ENCODE results near the gene LMO2.
"Not testable (repeated sequence)": the region's sequence is repeated elsewhere in the genome, so short reads cannot be mapped to it uniquely, and the experiment has no call there.

LMO2 gene

DNA sequence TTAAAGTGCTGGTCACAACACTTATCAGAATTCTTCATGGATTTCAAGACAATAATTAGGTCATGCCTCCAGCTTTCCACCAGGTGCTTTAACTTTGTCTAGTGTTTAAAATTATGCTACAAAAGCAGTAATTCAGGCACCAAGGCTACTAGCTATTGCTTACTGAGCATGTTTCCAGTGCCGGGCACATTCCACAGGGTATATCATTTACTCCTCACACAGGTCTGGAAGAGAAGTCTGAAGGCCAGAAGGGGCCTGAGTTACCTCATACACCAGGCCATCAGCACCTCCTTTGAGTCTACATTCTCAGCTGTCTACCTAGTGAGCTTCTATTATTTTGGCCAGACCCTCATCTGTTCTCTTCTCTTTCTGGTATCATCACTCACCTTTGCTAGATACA is 41.7 kb upstream of the LMO2 start:
- Histone ChIP-seq H3K9ac (ENCODE audit: low read length) (no peak overlapping the region), H3K9me2 (replicated peaks; ENCODE audit: insufficient read depth, low read length) (no peaks in the 10 kb centered on the region), H3K9me3 (replicated peaks; ENCODE audit: insufficient read depth, low read length) (no peaks in the 10 kb centered on the region), H3K4me3 (ENCODE audit: low read length) (no peak overlapping the region), H3K4me2 (ENCODE audit: low read depth, low read length) (no peak overlapping the region), H3F3A (ENCODE audit: insufficient read depth, low read length) (no peaks in the 10 kb centered on the region), H4K20me1 (ENCODE audit: insufficient read depth, low read length) (no peaks in the 10 kb centered on the region), H3K27ac (ENCODE audit: low read length) (no peak overlapping the region), H3K27me3 (replicated peaks; ENCODE audit: insufficient read depth, low read length) (no peaks in the 10 kb centered on the region), H3K4me1 (ENCODE audit: low read length) (no peaks in the 10 kb centered on the region), H3K79me2 (ENCODE audit: low read length) (no peaks in the 10 kb centered on the region), H2AFZ (ENCODE audit: low read length) (no peak overlapping the region), H3K36me3 (replicated peaks; ENCODE audit: insufficient read depth, low read length) (no peaks in the 10 kb centered on the region)
- no peak for DNase-seq
- TF ChIP-seq EZH2phosphoT487 (IDR thresholded peaks at IDR 0.05; ENCODE audit: low read length) = no peak
- TF ChIP-seq, protein P1, sequence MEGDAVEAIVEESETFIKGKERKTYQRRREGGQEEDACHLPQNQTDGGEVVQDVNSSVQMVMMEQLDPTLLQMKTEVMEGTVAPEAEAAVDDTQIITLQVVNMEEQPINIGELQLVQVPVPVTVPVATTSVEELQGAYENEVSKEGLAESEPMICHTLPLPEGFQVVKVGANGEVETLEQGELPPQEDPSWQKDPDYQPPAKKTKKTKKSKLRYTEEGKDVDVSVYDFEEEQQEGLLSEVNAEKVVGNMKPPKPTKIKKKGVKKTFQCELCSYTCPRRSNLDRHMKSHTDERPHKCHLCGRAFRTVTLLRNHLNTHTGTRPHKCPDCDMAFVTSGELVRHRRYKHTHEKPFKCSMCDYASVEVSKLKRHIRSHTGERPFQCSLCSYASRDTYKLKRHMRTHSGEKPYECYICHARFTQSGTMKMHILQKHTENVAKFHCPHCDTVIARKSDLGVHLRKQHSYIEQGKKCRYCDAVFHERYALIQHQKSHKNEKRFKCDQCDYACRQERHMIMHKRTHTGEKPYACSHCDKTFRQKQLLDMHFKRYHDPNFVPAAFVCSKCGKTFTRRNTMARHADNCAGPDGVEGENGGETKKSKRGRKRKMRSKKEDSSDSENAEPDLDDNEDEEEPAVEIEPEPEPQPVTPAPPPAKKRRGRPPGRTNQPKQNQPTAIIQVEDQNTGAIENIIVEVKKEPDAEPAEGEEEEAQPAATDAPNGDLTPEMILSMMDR (IDR thresholded peaks at IDR 0.05; ENCODE audit: low read length) = no peak
- TF ChIP-seq EZH2 (optimal IDR thresholded peaks at IDR 0.05; ENCODE audit: low read depth, low read length) = no peak

DNA sequence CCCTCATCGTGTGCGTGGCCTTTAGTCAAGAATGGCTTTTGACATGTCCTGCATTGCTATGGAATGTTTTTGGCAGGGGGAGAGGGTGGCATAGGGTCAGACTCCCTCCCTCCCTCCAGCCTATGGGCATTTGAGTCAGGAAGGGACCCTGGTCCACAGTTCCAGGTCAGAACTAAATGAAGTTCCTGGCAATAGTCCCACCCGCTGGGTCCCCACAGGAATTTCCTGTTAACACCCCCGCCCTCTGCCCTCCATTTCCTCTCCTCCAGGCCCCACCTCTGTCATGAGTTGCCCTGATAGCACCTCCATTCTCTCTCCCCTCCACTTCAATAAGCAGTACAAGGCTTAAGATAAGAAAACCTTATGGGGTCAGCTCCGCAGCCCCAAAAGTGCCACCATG is 40.8 kb upstream of the LMO2 start:
- Histone ChIP-seq H3K36me3 (replicated peaks; ENCODE audit: insufficient read depth, low read length) (no peaks in the 10 kb centered on the region), H3K9me3 (replicated peaks; ENCODE audit: insufficient read depth, low read length) (no peaks in the 10 kb centered on the region), H3F3A (ENCODE audit: insufficient read depth, low read length) (no peaks in the 10 kb centered on the region), H3K9ac (ENCODE audit: low read length) (no peak overlapping the region), H3K9me2 (replicated peaks; ENCODE audit: insufficient read depth, low read length) (no peaks in the 10 kb centered on the region), H3K4me1 (ENCODE audit: low read length) (no peaks in the 10 kb centered on the region), H3K79me2 (ENCODE audit: low read length) (no peaks in the 10 kb centered on the region), H3K4me2 (ENCODE audit: low read depth, low read length) (no peak overlapping the region), H4K20me1 (ENCODE audit: insufficient read depth, low read length) (no peaks in the 10 kb centered on the region), H3K27me3 (replicated peaks; ENCODE audit: insufficient read depth, low read length) (no peaks in the 10 kb centered on the region), H3K27ac (ENCODE audit: low read length) (no peak overlapping the region), H2AFZ (ENCODE audit: low read length) (no peak overlapping the region), H3K4me3 (ENCODE audit: low read length) (no peak overlapping the region)
- no peak for DNase-seq
- no peak for TF ChIP-seq EZH2 (optimal IDR thresholded peaks at IDR 0.05; ENCODE audit: low read depth, low read length)
- TF ChIP-seq, protein P1 (IDR thresholded peaks at IDR 0.05; ENCODE audit: low read length) = no peak
- TF ChIP-seq EZH2phosphoT487 (IDR thresholded peaks at IDR 0.05; ENCODE audit: low read length) = no peak

DNA sequence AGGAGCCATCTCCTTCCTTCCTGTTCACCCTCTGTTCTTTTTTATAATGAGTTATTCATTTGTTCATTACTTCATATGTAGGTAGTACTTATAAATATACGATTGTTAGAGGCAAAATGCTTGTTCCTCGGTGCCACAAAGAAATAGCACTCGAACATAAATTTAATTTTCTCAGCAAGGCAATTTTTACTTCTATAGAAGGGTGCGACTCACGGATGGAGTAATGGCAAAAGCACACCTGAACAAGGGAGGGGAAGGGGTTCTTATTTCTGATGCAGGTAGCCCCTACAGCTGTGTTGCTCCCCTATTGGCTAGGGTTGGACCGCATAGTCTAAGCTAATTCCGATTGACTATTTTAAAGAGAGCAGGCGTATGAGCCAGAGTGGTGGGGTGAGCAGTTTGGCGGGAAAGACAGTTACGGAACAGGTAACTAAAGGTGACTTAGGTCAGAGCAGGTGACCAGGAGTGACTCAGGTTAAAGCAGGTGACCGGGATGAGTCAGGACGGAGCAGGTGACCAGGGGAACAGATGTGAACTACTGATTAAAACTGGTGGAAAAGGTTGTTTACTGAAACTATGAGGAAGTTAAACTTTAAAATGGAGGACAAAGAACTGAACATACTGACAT is 40.0 kb upstream of the LMO2 start:
- H3K9me2 ChIP-seq (replicated peaks; ENCODE audit: insufficient read depth, low read length); H3K27me3 ChIP-seq (replicated peaks; ENCODE audit: insufficient read depth, low read length); H3K9me3 ChIP-seq (replicated peaks; ENCODE audit: insufficient read depth, low read length): not testable (repeated sequence)

DNA sequence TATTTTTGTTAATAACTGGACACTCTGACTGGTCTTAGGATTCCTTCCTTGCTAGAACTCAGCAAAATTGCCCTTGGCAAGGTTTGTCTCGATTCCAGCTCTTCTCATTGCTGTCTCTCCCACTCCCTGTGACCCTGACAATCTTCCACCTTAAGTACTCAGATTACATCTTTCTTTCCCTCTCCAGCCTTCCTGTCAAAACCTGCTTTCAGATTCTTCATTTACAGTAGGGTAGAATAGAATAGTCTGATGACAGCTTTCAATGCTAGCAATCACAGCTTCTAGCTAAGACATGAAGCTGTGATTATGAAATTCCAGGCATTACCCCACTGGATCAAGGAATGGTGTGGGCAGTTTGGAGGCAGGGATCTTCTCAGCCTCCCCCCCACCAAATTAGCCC is 39.2 kb upstream of the LMO2 start:
- no peaks in the 10 kb centered on the region for H3K4me1 ChIP-seq (ENCODE audit: low read length)
- no peaks in the 10 kb centered on the region for H3K27me3 ChIP-seq (replicated peaks; ENCODE audit: insufficient read depth, low read length)
- H3K4me2 ChIP-seq (ENCODE audit: low read depth, low read length) = no peak overlapping the region
- TF ChIP-seq, protein P1 (IDR thresholded peaks at IDR 0.05; ENCODE audit: low read length) = no peak
- TF ChIP-seq EZH2 (optimal IDR thresholded peaks at IDR 0.05; ENCODE audit: low read depth, low read length) (no peak), EZH2phosphoT487 (IDR thresholded peaks at IDR 0.05; ENCODE audit: low read length) (no peak)
- DNase-seq = no peak
- no peak overlapping the region for H3K27ac ChIP-seq (ENCODE audit: low read length)
- no peaks in the 10 kb centered on the region for H4K20me1 ChIP-seq (ENCODE audit: insufficient read depth, low read length)
- H3K36me3 ChIP-seq (replicated peaks; ENCODE audit: insufficient read depth, low read length) = no peaks in the 10 kb centered on the region
- no peaks in the 10 kb centered on the region for H3K9me2 ChIP-seq (replicated peaks; ENCODE audit: insufficient read depth, low read length)
- H2AFZ ChIP-seq (ENCODE audit: low read length) = no peak overlapping the region
- no peak overlapping the region for H3K9ac ChIP-seq (ENCODE audit: low read length)
- no peaks in the 10 kb centered on the region for H3K9me3 ChIP-seq (replicated peaks; ENCODE audit: insufficient read depth, low read length)
- H3F3A ChIP-seq (ENCODE audit: insufficient read depth, low read length) = no peaks in the 10 kb centered on the region
- H3K4me3 ChIP-seq (ENCODE audit: low read length) = no peak overlapping the region
- H3K79me2 ChIP-seq (ENCODE audit: low read length) = no peaks in the 10 kb centered on the region

More for the DNA sequence above, 40.0 kb upstream of the LMO2 start:
- not testable (repeated sequence) for H3K36me3 ChIP-seq (replicated peaks; ENCODE audit: insufficient read depth, low read length); H3K4me2 ChIP-seq (ENCODE audit: low read depth, low read length); H3K27ac ChIP-seq (ENCODE audit: low read length); H3K4me3 ChIP-seq (ENCODE audit: low read length); H3K4me1 ChIP-seq (ENCODE audit: low read length); H3F3A ChIP-seq (ENCODE audit: insufficient read depth, low read length); H3K9ac ChIP-seq (ENCODE audit: low read length); H2AFZ ChIP-seq (ENCODE audit: low read length); DNase-seq; H4K20me1 ChIP-seq (ENCODE audit: insufficient read depth, low read length); H3K79me2 ChIP-seq (ENCODE audit: low read length)

Data from MM.1S (cell line).